GM12878 (cell line): ENCODE measurements around the gene SGIP1. TPM values are rescaled to one million over a fixed set of nuclear protein-coding genes. Genes with fewer than 3 reads are reported as not detected.

ENCODE experiments used
- ATAC-seq: fragments of 200-7000 bp; cut with Tn5 transposase; 3 replicates; pipeline ENCODE4 v1.9.1; 2020; ENCODE audit warnings: mild to moderate bottlenecking, moderate library complexity
- BruUV-seq: library from RNA; stranded (reverse); fragments of 400-500 nt; replicated peaks from 2 replicates; lab custom pipeline; 2021; lab: Mats Ljungman, UMichigan
- CTCF ChIA-PET: fragments of 300-600 bp; sonication (Branson Sonifier 250); formaldehyde crosslinking; extraction: SDS; loops from one replicate; lab custom pipeline; 2021; ENCODE audit warnings: inconsistent platforms; lab: Yijun Ruan, JAX
- POLR2A ChIA-PET: fragments of 350-600 bp; formaldehyde crosslinking; extraction: SDS; loops from one replicate; lab custom pipeline; 2021; ENCODE audit warnings: inconsistent platforms; lab: Charles Lee
- RAD21 ChIA-PET: fragments of 300-600 bp; sonication (Branson Sonifier 250); formaldehyde crosslinking; loops from one replicate; lab custom pipeline; 2023; ENCODE audit warnings: antibody characterized with exemption; ENCODE audit not compliant: unreplicated experiment; lab: Charles Lee
- SMC1A ChIA-PET: fragments of 300-600 bp; sonication (Branson Sonifier 250); formaldehyde crosslinking; loops from one replicate; lab custom pipeline; 2023; ENCODE audit not compliant: unreplicated experiment, uncharacterized antibody; lab: Charles Lee
- DNase-seq: peaks from one replicate; pipeline ENCODE4 v3.0.0-alpha.2; 2011; ENCODE audit warnings: low read depth, low spot score
- FAIRE-seq: peaks from 3 replicates; lab custom pipeline; 2011; peaks lifted over from hg19 to GRCh38; lab: Jason Lieb, UNC
- H2AFZ ChIP-seq: 2 replicates; pipeline ENCODE4 v1.6.0; 2011; ENCODE audit warnings: low read depth, low read length, control low read depth; ENCODE audit not compliant: control insufficient read depth
- H3K27ac ChIP-seq: 2 replicates; pipeline ENCODE4 v1.5.1; 2011; ENCODE audit warnings: control low read depth; ENCODE audit not compliant: control insufficient read depth, insufficient read depth
- H3K27me3 ChIP-seq, 2 experiments: replicated peaks in 1 of 2; 2 replicates each; pipeline versions ENCODE4 v1.6.0 to v1.6.1; 2011; ENCODE audit warnings: low read length in 1 of 2; ENCODE audit not compliant: control insufficient read depth in 2 of 2, insufficient read depth in 2 of 2
- H3K36me3 ChIP-seq, 2 experiments: 2 replicates each; pipeline ENCODE4 v1.5.1; 2011; ENCODE audit warnings: low read length in 1 of 2; ENCODE audit not compliant: control insufficient read depth in 2 of 2, insufficient read depth in 2 of 2
- H3K4me1 ChIP-seq: 2 replicates; pipeline ENCODE4 v1.6.1; 2011; ENCODE audit warnings: mild to moderate bottlenecking, low read length, moderate library complexity, mixed read lengths; ENCODE audit not compliant: control insufficient read depth, insufficient read depth
- H3K4me2 ChIP-seq: 2 replicates; pipeline ENCODE4 v1.6.0; 2011; ENCODE audit warnings: control low read depth; ENCODE audit not compliant: control insufficient read depth, insufficient read depth
- H3K4me3 ChIP-seq: fragments of 200-600 bp; sonication (generic); 2 replicates; pipeline ENCODE4 v1.5.1; 2016
- H3K79me2 ChIP-seq: 2 replicates; pipeline ENCODE4 v1.6.0; 2011; ENCODE audit warnings: low read length; ENCODE audit not compliant: control insufficient read depth, insufficient read depth
- H3K9ac ChIP-seq: 2 replicates; pipeline ENCODE4 v1.8.0; 2011; ENCODE audit warnings: low read length, control low read depth, mixed read lengths; ENCODE audit not compliant: control insufficient read depth, insufficient read depth
- H3K9me3 ChIP-seq: replicated peaks from 3 replicates; pipeline ENCODE4 v1.5.1; 2011; ENCODE audit warnings: mild to moderate bottlenecking, low read length; ENCODE audit not compliant: control insufficient read depth, insufficient read depth
- H4K20me1 ChIP-seq: 2 replicates; pipeline ENCODE4 v1.6.0; 2011; ENCODE audit not compliant: control insufficient read depth, insufficient read depth
- KAT2A ChIP-seq: conservative IDR thresholded peaks from 2 replicates; pipeline ENCODE4 v1.6.1; 2011; ENCODE audit warnings: low read depth, low read length; ENCODE audit not compliant: control insufficient read depth
- NFYB ChIP-seq: IDR thresholded peaks from 2 replicates; pipeline ENCODE4 v1.6.1; 2011; ENCODE audit warnings: low read depth, mild to moderate bottlenecking, low read length, improper control_type of control experiment, moderate library complexity; ENCODE audit not compliant: insufficient read depth
- RELA ChIP-seq: fragments of 450-650 bp; IDR thresholded peaks from 2 replicates; pipeline ENCODE4 v1.8.0; 2014; ENCODE audit warnings: borderline replicate concordance; ENCODE audit not compliant: partially characterized antibody
- WGBS: methylation state at CpG from one replicate; pipeline ENCODE4 v1.1.6; 2016; ENCODE audit warnings: low lambda C conversion rate; ENCODE audit not compliant: insufficient replicate concordance, insufficient coverage; ENCODE audit errors: missing lambda C conversion rate; 5-methylcytosine and 5-hydroxymethylcytosine counted together
- in situ Hi-C: fragments of 300-500 bp; cut with MboI; formaldehyde crosslinking; loops from 9 replicates; pipeline ENCODE4 v1.14.3; 2018; ENCODE audit warnings: mixed read lengths
- intact Hi-C: fragments of 100-400 bp; cut with micrococcal nuclease; formaldehyde crosslinking; loops from one replicate; pipeline ENCODE4 v1.14.2; 2022; ENCODE audit not compliant: unreplicated experiment
- polyA plus RNA-seq, 11 experiments: library from polyadenylated mRNA; depleted of rRNA in 4 of 11; unstranded in 6 of 11; stranded (reverse) in 5 of 11; fragments of >200 nt; fragmentation: Nextera tagmentation in 4 of 11; fragmentation: Illumina TruSeq in 1 of 11; extraction: Ambion mirVana in 4 of 11; extraction: Trizol in 1 of 11; gene quantifications; 1 replicate in 1 of 11; 2 replicates in 10 of 11; pipeline versions ENCODE4 v1.2.1 to v1.2.3, GENCODE V29; 2011 to 2016; ENCODE audit warnings: inconsistent platforms in 2 of 11, missing spikeins in 2 of 11, low read depth in 1 of 11
- total RNA-seq, 4 experiments: library from RNA; depleted of rRNA in 3 of 4; stranded (reverse); fragments of >200 nt in 3 of 4; fragmentation: Illumina TruSeq in 1 of 4; extraction: Trizol in 1 of 4; gene quantifications; 2 replicates each; pipeline versions ENCODE4 v1.2.1 to v1.2.3, GENCODE V29; 2013 to 2021
- TF ChIP-seq, protein P1 (sequence below): fragments of 450-650 bp; IDR thresholded peaks from 2 replicates; pipeline ENCODE4 v1.6.1; 2017; ENCODE audit warnings: antibody characterized with exemption, mild to moderate bottlenecking, moderate library complexity
- TF ChIP-seq, protein P2 (sequence below): fragments of 450-650 bp; formaldehyde crosslinking; IDR thresholded peaks from 2 replicates; pipeline ENCODE4 v1.4.0; 2022; ENCODE audit warnings: mild to moderate bottlenecking, moderate library complexity
- TF ChIP-seq, protein P3 (sequence below): fragments of 450-650 bp; IDR thresholded peaks from 2 replicates; pipeline ENCODE4 v1.6.1; 2014; ENCODE audit warnings: mild to moderate bottlenecking
- TF ChIP-seq, protein P4 (sequence below): fragments of 450-650 bp; IDR thresholded peaks from 2 replicates; pipeline ENCODE4 v1.6.1; 2018; ENCODE audit warnings: mild to moderate bottlenecking, low read depth, moderate library complexity; ENCODE audit not compliant: partially characterized antibody
- TF ChIP-seq, protein P5 (sequence below): fragments of 150-350 bp; IDR thresholded peaks from 2 replicates; pipeline ENCODE4 v1.6.1; 2014; ENCODE audit warnings: mild to moderate bottlenecking, low read depth, low read length

The SGIP1 gene
- total and polyA plus RNA-seq, 10 of the 15 experiments (the other 5 are each of a cell fraction or from before 2014, with no cell fraction given): 0.15 TPM; not detected in 9

DNA sequence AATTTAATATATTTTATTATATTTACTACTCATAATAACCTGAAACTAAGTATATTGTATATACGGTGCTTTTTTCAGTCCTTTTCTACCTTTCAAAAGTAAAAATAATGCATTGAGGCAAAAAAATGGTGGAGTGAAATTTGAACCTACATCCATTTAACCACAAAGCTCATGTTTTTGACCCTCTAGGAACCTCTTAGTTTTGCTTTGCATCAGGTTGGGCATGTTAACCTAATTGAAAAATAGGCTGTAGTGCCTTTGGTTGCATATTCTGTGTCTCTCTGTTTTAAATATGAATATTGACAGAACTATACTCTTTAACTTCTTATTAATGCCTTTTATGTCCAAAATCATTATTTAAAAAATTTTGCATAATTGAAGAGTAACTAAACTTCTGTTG is 3.8 kb downstream of the SGIP1 start:
- no peak for FAIRE-seq
- TF ChIP-seq, protein P1, sequence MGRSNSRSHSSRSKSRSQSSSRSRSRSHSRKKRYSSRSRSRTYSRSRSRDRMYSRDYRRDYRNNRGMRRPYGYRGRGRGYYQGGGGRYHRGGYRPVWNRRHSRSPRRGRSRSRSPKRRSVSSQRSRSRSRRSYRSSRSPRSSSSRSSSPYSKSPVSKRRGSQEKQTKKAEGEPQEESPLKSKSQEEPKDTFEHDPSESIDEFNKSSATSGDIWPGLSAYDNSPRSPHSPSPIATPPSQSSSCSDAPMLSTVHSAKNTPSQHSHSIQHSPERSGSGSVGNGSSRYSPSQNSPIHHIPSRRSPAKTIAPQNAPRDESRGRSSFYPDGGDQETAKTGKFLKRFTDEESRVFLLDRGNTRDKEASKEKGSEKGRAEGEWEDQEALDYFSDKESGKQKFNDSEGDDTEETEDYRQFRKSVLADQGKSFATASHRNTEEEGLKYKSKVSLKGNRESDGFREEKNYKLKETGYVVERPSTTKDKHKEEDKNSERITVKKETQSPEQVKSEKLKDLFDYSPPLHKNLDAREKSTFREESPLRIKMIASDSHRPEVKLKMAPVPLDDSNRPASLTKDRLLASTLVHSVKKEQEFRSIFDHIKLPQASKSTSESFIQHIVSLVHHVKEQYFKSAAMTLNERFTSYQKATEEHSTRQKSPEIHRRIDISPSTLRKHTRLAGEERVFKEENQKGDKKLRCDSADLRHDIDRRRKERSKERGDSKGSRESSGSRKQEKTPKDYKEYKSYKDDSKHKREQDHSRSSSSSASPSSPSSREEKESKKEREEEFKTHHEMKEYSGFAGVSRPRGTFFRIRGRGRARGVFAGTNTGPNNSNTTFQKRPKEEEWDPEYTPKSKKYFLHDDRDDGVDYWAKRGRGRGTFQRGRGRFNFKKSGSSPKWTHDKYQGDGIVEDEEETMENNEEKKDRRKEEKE: no peak
- TF ChIP-seq, protein P2, sequence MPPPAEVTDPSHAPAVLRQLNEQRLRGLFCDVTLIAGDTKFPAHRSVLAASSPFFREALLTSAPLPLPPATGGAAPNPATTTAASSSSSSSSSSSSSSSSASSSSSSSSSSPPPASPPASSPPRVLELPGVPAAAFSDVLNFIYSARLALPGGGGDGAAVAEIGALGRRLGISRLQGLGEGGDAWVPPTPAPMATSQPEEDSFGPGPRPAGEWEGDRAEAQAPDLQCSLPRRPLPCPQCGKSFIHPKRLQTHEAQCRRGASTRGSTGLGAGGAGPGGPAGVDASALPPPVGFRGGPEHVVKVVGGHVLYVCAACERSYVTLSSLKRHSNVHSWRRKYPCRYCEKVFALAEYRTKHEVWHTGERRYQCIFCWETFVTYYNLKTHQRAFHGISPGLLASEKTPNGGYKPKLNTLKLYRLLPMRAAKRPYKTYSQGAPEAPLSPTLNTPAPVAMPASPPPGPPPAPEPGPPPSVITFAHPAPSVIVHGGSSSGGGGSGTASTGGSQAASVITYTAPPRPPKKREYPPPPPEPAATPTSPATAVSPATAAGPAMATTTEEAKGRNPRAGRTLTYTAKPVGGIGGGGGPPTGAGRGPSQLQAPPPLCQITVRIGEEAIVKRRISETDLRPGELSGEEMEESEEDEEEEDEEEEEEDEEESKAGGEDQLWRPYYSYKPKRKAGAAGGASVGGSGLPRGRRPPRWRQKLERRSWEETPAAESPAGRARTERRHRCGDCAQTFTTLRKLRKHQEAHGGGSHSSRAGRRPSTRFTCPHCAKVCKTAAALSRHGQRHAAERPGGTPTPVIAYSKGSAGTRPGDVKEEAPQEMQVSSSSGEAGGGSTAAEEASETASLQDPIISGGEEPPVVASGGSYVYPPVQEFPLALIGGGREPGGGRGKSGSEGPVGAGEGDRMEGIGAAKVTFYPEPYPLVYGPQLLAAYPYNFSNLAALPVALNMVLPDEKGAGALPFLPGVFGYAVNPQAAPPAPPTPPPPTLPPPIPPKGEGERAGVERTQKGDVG (CRISPR knock-in tag): no peak
- TF ChIP-seq, protein P3, sequence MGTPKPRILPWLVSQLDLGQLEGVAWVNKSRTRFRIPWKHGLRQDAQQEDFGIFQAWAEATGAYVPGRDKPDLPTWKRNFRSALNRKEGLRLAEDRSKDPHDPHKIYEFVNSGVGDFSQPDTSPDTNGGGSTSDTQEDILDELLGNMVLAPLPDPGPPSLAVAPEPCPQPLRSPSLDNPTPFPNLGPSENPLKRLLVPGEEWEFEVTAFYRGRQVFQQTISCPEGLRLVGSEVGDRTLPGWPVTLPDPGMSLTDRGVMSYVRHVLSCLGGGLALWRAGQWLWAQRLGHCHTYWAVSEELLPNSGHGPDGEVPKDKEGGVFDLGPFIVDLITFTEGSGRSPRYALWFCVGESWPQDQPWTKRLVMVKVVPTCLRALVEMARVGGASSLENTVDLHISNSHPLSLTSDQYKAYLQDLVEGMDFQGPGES: no peak
- TF ChIP-seq RELA (no peak), KAT2A (no peak), NFYB (no peak)
- TF ChIP-seq, protein P4, sequence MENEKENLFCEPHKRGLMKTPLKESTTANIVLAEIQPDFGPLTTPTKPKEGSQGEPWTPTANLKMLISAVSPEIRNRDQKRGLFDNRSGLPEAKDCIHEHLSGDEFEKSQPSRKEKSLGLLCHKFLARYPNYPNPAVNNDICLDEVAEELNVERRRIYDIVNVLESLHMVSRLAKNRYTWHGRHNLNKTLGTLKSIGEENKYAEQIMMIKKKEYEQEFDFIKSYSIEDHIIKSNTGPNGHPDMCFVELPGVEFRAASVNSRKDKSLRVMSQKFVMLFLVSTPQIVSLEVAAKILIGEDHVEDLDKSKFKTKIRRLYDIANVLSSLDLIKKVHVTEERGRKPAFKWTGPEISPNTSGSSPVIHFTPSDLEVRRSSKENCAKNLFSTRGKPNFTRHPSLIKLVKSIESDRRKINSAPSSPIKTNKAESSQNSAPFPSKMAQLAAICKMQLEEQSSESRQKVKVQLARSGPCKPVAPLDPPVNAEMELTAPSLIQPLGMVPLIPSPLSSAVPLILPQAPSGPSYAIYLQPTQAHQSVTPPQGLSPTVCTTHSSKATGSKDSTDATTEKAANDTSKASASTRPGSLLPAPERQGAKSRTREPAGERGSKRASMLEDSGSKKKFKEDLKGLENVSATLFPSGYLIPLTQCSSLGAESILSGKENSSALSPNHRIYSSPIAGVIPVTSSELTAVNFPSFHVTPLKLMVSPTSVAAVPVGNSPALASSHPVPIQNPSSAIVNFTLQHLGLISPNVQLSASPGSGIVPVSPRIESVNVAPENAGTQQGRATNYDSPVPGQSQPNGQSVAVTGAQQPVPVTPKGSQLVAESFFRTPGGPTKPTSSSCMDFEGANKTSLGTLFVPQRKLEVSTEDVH: no peak
- TF ChIP-seq, protein P5, sequence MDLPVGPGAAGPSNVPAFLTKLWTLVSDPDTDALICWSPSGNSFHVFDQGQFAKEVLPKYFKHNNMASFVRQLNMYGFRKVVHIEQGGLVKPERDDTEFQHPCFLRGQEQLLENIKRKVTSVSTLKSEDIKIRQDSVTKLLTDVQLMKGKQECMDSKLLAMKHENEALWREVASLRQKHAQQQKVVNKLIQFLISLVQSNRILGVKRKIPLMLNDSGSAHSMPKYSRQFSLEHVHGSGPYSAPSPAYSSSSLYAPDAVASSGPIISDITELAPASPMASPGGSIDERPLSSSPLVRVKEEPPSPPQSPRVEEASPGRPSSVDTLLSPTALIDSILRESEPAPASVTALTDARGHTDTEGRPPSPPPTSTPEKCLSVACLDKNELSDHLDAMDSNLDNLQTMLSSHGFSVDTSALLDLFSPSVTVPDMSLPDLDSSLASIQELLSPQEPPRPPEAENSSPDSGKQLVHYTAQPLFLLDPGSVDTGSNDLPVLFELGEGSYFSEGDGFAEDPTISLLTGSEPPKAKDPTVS: no peak

More for the DNA sequence above, 3.8 kb downstream of the SGIP1 start:
- no peaks in the 10 kb centered on the region for H3K4me1 ChIP-seq
- no peaks in the 10 kb centered on the region for H3K36me3 ChIP-seq
- ChIA-PET POLR2A (no interaction called here), RAD21 (no interaction called here), CTCF (no interaction called here), SMC1A (no interaction called here)
- peaks cover 9 to 12% of the 10 kb centered on the region in 2 experiments for H3K27me3 ChIP-seq
- no TSS peak for BruUV-seq
- H2AFZ ChIP-seq: no peak overlapping the region
- DNase-seq (no peak), ATAC-seq (no peak)
- H4K20me1 ChIP-seq: no peaks in the 10 kb centered on the region
- no peak overlapping the region for H3K27ac ChIP-seq
- no peaks in the 10 kb centered on the region for H3K9me3 ChIP-seq
- H3K4me3 ChIP-seq: no peak overlapping the region
- H3K9ac ChIP-seq: no peak overlapping the region
- intact Hi-C loops (no loop called here), in situ Hi-C loops (no loop called here)
- H3K79me2 ChIP-seq: no peaks in the 10 kb centered on the region
- WGBS: 53% methylated on average over 1 of the region's 1 CpG
- H3K4me2 ChIP-seq: no peak overlapping the region
